AG09319 (cell line): ENCODE results near the gene DPF3.

ENCODE experiments used
- DNase-seq: peaks from one replicate; pipeline ENCODE4 v3.0.0-alpha.2; 2010; ENCODE audit warnings: low read depth; ENCODE audit errors: extremely low read depth
- TF ChIP-seq, protein P1 (sequence below): IDR thresholded peaks from 2 replicates; pipeline ENCODE4 v1.5.1; 2011; ENCODE audit warnings: low read depth, mild to moderate bottlenecking, inconsistent platforms, low read length, moderate library complexity

DPF3 gene

DNA sequence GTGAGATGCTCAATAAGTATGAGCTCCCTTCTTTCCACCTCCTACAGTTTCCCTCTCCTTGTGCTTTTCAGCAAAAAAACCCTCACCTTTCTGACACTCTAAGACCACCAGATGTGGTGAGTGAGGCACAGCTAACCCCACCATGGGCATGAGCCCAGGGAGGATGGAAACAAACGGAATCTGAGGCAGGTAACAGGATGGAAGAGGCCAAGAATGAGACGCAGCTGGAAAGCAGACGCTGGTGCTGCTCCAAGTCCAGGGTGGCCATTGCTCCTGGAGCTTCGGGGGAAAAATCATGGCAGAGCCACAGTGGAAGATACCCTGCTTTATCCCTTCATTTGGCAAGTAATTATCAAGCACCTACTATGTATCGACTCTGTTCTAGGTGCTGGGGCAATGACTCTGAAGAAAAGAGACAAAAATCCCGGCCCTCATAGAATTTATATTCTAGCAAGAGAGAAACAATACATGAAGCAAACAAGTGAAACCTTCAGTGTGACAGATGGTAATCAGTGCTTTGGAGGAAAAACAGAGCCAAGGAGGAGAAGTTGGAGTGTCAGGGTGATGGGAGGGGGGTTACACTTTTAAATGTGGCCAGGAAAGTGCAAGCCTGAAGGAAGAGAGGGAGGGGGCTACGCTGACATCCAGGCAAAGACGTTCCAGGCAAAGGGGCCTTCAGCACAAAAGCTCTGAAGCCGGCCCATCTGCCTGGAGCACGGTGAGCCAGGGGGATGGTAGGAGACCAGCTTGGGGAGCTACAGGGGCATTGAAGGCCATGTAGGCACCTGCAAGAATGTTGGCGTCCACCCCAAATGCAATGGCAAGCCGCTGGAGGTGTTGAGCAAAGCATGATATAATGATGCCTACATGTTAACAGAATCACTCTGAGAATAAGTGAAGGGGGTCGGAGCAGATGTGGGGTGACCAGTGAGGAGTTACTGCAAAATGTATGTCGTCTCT is 154.2 kb downstream of the DPF3 start:
- no peak for DNase-seq
- TF ChIP-seq, protein P1, sequence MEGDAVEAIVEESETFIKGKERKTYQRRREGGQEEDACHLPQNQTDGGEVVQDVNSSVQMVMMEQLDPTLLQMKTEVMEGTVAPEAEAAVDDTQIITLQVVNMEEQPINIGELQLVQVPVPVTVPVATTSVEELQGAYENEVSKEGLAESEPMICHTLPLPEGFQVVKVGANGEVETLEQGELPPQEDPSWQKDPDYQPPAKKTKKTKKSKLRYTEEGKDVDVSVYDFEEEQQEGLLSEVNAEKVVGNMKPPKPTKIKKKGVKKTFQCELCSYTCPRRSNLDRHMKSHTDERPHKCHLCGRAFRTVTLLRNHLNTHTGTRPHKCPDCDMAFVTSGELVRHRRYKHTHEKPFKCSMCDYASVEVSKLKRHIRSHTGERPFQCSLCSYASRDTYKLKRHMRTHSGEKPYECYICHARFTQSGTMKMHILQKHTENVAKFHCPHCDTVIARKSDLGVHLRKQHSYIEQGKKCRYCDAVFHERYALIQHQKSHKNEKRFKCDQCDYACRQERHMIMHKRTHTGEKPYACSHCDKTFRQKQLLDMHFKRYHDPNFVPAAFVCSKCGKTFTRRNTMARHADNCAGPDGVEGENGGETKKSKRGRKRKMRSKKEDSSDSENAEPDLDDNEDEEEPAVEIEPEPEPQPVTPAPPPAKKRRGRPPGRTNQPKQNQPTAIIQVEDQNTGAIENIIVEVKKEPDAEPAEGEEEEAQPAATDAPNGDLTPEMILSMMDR: no peak

DNA sequence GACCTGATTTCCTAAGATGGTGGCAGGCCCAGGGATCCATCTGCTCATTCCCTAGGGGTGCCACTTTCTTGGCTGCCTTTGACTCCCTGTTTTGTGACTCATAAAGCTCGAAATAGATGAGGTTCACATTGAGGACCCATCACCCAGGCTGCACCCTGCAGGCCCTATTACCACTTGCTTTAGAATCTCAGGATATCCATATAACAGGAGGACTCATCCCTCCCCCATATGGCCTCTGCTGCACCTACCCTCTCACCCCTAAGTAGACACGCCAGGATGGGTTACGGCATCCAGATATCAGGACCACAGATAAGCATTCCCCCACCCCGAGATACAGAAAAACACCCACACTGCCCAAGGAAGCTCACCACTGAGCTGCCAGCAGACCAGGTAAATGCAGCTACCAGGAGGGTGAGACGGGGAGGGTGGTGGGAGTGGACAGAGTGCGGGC is 155.7 kb downstream of the DPF3 start:
- DNase-seq: no peak
- TF ChIP-seq, protein P1: no peak

- TF ChIP-seq, protein P1: no peak
- no peak for DNase-seq
Measured at GRCh38 chr14:72737560-72737943, 156.3 kb downstream of the DPF3 start.

GRCh38 chr14:72736786-72737559 is 156.9 kb downstream of the DPF3 start:
- peak; percentile 11 for DNase-seq
- TF ChIP-seq, protein P1: no peak

DNA sequence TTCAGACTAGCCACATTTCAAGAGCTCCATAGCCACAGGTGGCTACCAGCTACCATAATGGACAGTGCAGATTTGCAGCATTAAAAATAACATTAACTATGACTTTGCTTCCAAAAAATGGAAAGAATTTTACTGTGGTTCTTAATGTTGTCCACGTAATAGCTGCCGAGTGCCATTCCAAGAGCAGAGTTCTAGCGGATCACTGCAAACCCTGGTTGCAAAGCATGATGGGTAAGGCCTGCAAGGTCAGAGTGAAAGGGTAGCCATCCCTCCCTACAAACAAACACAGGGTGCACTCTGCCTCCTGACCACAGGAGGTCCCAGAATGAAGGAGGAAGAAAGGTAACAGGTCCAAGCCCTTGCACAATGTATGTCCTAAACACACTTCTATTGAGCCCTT is 157.6 kb downstream of the DPF3 start:
- peak; percentile 18 for DNase-seq
- TF ChIP-seq, protein P1: peak; percentile 18

GRCh38 chr14:72732022-72732780 is 161.7 kb downstream of the DPF3 start:
- TF ChIP-seq, protein P1: no peak
- no peak for DNase-seq
